HG03521 (cell line): ENCODE data around the gene UNKL.

Experiments
- ATAC-seq: cut with Tn5 transposase; IDR thresholded peaks from one replicate; pipeline ENCODE4 v1.9.1; 2021; ENCODE audit warnings: mild to moderate bottlenecking, moderate library complexity; ENCODE audit not compliant: unreplicated experiment

Gene UNKL

DNA sequence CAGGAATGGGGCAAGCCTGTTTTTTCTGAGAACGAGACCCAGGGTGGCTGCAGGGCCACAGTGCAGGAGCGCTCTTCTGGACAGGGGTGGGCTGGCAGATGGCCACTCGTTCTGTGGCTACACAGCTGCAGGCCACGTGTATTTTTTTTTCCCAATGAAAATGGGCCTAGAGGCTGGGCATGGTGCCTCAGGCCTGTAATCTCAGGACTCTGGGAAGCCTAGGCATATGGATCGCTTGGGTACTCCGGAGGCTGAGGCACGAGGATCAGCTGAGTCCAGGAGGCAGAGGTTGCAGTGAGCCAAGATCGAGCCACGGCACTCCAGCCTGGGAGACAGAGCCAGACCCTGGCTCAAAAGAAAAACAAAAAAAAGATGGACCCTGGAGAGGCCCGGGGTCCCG is 6.8 kb downstream of the UNKL start:
- ATAC-seq = no peak

GRCh38 chr16:1403733-1404132 is 10.8 kb downstream of the UNKL start:
- no peak for ATAC-seq

GRCh38 chr16:1403036-1403435 is 11.5 kb downstream of the UNKL start:
- ATAC-seq = no peak

DNA sequence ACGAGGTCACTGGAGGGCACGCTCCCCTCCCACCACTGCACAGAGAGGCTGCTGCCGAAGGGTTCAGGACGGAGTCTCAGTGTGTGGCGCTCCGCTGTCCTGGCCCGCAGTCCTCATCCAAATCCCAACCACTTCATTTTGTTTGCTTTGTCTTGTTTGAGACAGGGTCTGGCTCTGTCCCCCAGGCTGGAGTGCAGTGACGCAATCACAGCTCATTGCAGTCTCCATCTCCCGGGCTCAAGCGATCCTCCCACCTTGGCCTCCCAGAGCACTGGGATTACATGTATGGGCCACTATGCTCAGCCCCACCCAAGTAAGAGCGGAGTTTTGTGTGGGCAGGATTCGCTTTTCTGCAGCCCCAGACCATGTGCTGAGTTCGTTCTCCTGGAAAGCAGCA is 12.7 kb downstream of the UNKL start:
- no peak for ATAC-seq

DNA sequence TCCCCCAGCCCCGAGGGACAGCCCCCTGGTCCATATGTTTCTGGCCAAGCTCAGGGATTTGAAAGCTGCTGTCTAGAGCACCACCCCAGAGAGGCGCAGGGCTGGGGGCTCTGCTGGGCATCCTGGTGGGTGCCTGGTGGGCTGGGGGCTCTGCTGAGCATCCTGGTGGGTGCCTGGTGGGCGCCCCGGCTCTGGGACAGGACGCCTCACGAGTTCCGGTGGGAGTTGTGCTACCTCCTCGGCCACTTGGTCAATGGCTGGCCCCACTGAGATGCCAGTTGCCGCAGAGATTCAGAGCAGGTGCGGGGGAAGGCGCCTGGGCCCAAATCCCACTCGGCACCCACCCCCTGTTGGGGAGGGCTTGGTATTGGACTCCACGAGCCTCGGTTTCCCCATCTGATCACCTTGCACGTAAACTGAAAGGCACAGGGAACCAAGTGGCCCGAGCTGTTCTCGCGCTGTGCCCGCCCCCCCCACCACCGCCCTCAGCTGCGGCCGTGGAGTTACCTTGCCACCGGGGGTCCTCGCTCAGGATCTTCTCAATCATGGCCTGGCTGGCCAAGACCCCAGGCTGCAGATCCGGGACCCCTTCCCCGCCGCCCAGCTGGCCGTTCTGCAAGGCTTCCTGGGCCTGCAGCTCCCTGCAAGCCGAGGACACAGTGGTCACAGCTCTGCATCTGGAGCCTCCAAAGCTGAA is 13.3 kb downstream of the UNKL start:
- ATAC-seq = no peak

GRCh38 chr16:1398826-1399581 is 15.5 kb downstream of the UNKL start:
- no peak for ATAC-seq

- no peak for ATAC-seq
These were observed 16.2 kb downstream of the UNKL start for GRCh38 chr16:1398351-1398750.

DNA sequence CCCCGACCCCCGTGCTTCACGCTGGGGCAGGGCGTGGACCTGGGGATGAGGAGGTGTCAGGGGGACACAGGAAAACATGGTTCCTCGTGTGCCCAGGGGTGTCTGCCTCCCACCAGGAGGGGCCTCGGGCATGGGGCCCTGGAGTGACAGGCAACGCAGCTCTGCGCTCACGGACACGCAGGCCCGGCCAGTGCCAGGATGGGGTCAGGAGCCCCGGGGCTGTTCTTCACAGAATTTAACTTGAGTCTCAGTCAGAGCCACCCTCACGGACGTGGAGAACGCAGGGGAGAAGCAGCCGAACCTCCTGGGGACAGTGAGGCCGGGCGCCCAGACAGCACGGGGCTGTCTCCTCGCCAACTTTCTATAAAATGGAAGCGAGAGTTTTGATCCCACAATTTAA is 16.7 kb downstream of the UNKL start:
- no peak for ATAC-seq

GRCh38 chr16:1395444-1396031 is 19.0 kb downstream of the UNKL start:
- ATAC-seq = no peak

DNA sequence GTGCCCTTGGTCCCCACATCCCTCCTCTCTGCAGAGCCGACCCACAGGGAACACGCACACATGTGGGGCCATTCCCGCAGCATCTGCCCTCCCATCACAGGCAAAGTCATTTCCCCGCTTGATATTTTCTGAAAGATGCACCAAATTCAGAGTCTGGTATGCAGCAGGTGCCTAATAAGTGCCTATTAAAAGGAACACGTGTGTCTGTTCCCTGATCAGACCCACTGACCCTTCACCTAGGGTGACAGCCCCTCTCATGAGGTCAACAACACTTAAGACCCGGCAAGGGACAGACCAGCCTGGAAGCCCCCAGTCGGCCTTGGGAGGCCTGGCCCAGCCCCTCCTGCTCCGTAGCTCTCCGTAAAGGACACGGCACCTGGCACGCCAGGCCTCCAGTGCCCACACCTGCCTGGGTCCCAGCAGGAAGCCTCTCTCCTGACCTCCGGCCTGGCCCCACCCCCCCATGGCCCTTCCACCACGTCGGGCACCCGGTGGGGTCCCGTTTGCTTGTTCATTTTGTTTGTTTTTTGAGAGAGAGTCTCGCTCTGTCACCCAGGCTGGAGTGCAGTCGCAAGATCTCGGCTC is 20.0 kb downstream of the UNKL start:
- no peak for ATAC-seq

DNA sequence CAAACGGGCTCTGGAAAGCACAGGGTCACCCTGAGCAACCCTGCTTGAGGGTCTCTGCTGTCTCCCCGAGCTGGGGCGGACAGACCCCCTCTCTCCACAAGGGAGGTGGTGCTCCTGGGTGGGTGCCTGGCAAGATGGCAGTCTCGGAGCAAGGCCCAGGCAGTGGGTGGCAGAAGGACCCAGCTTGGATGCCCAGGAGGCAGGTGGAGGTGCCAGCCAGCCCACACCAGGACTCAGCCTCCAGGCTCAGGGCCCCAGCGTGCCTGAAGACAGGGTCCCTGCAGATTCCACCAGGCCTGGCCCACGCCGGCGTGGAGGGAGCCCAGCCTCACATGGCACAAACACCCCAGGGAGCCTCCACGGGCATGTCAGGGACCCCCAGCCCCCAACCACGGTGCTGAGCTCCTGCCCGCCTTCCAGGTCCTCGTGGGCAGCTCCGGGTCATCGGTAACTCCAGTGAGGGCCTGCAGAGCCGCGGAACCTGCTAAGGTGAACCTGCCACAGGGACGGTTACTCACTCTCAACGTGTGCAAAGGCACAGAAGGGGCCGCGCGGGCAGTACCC is 20.8 kb downstream of the UNKL start:
- ATAC-seq = no peak

GRCh38 chr16:1392826-1393225 is 21.7 kb downstream of the UNKL start:
- ATAC-seq = no peak

- no peak for ATAC-seq
These were observed 24.2 kb downstream of the UNKL start for GRCh38 chr16:1390239-1390779.

GRCh38 chr16:1389762-1390161 is 24.7 kb downstream of the UNKL start:
- no peak for ATAC-seq

GRCh38 chr16:1387331-1387730 is 27.2 kb downstream of the UNKL start:
- ATAC-seq = no peak

- ATAC-seq = no peak
These were observed 29.3 kb downstream of the UNKL start for GRCh38 chr16:1385232-1385631.

DNA sequence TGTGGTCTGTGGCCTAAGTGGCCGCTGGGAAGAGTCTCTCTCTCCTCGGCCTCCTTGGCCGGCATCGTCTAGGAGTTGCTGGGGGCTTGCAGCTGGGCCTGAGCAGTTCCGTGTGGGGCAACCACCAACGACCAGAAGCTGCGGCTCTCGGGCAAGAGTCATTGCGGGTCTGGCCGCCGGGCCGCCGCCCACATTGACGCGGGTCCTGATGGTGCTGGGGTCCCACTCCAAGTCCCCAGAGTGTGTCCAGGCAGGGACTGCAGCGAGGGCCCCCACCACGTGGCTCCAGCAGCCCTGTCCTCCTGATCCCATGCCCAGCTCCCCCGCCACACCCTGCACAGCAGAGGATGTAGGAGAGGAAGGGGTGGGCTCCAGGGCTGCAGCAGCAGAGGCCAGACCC is 30.9 kb downstream of the UNKL start:
- no peak for ATAC-seq

- ATAC-seq = no peak
These were observed 32.7 kb downstream of the UNKL start for GRCh38 chr16:1381612-1382406.

GRCh38 chr16:1380195-1380594 is 34.3 kb downstream of the UNKL start:
- no peak for ATAC-seq

GRCh38 chr16:1379304-1380076 is 35.0 kb downstream of the UNKL start:
- peak; percentile 40 for ATAC-seq
